MCF 10A (cell line): Measurements from ENCODE around the gene FOXRED2. TPM values are rescaled to one million over a fixed set of nuclear protein-coding genes. Genes with fewer than 3 reads are reported as not detected.
A peak's percentile ranks its signal among the peaks of the same experiment; 100 is the strongest.

Source experiments
- BruUV-seq: library from RNA; stranded (reverse); fragments of 400-500 nt; replicated peaks from 2 replicates; lab custom pipeline; 2021; lab: Mats Ljungman, UMichigan
- CTCF ChIA-PET: fragments of 300-600 bp; sonication (Branson Sonifier 250); formaldehyde crosslinking; extraction: SDS; loops from one replicate; lab custom pipeline; 2021; ENCODE audit warnings: antibody characterized with exemption, inconsistent platforms; lab: Yijun Ruan, JAX
- POLR2A ChIA-PET: fragments of 300-600, 350-650 bp; sonication (Branson Sonifier 250); formaldehyde crosslinking; extraction: SDS; loops from one replicate; lab custom pipeline; 2020; ENCODE audit warnings: antibody characterized with exemption, inconsistent platforms; lab: Yijun Ruan, JAX
- DNase-seq: peaks from one replicate; pipeline ENCODE4 v3.0.0-alpha.2; 2018; ENCODE audit not compliant: unreplicated experiment
- H3K27ac Mint-ChIP-seq: one replicate; pipeline ENCODE4 v1.8.0; 2022; ENCODE audit warnings: mild to moderate bottlenecking, low read depth, mixed read lengths; ENCODE audit not compliant: unreplicated experiment
- H3K27me3 Mint-ChIP-seq: one replicate; pipeline ENCODE4 v1.8.0; 2022; ENCODE audit warnings: mixed read lengths; ENCODE audit not compliant: insufficient read depth, unreplicated experiment
- H3K36me3 Mint-ChIP-seq: one replicate; pipeline ENCODE4 v1.8.0; 2022; ENCODE audit warnings: mild to moderate bottlenecking, moderate library complexity, mixed read lengths; ENCODE audit not compliant: insufficient read depth, unreplicated experiment
- H3K4me1 Mint-ChIP-seq: one replicate; pipeline ENCODE4 v1.8.0; 2022; ENCODE audit warnings: mixed read lengths; ENCODE audit not compliant: insufficient read depth, unreplicated experiment
- H3K4me3 Mint-ChIP-seq: one replicate; pipeline ENCODE4 v1.8.0; 2022; ENCODE audit warnings: mild to moderate bottlenecking, moderate library complexity, mixed read lengths; ENCODE audit not compliant: unreplicated experiment
- H3K9me3 Mint-ChIP-seq: one replicate; pipeline ENCODE4 v1.8.0; 2022; ENCODE audit warnings: mixed read lengths; ENCODE audit not compliant: unreplicated experiment
- CTCF ChIP-seq: fragments of 200-600 bp; IDR thresholded peaks from one replicate; pipeline ENCODE4 v1.8.0; 2022; ENCODE audit warnings: antibody characterized with exemption, mild to moderate bottlenecking; ENCODE audit not compliant: unreplicated experiment
- intact Hi-C: fragments of 100-400 bp; cut with micrococcal nuclease; formaldehyde crosslinking; loops from 2 replicates; pipeline ENCODE4 v1.14.1; 2022
- total RNA-seq: library from RNA; stranded (reverse); gene quantifications from 2 replicates; pipeline ENCODE4 v1.2.3, GENCODE V29; 2022

The FOXRED2 gene
- total RNA-seq, 1 experiment from 2014 or later = 10.9 TPM

- no TSS peak for BruUV-seq
- Mint-ChIP-seq H3K4me1 (peaks cover 29% of the 10 kb centered on the region), H3K36me3 (peaks cover 59% of the 10 kb centered on the region), H3K27me3 (no peaks in the 10 kb centered on the region), H3K27ac (peak overlapping the region; percentile 23), H3K9me3 (peaks cover 8% of the 10 kb centered on the region), H3K4me3 (no peak overlapping the region)
- DNase-seq = no peak
- intact Hi-C loops = no loop called here
- no peak for TF ChIP-seq CTCF
- POLR2A ChIA-PET = interaction anchor here (3.9 kb wide), 1 partner anchor 148 kb away, joined by 20 read pairs; no protein-coding TSS in a partner anchor
- CTCF ChIA-PET = interaction anchor here (0.7 to 8.5 kb wide), 2 partner anchors 82 to 174 kb away, joined by 4 to 180 read pairs; no protein-coding TSS in a partner anchor
Measured at GRCh38 chr22:36472689-36473088, 34.2 kb downstream of the FOXRED2 start.

GRCh38 chr22:36471341-36471821 is 35.5 kb downstream of the FOXRED2 start:
- H3K27me3 Mint-ChIP-seq = no peaks in the 10 kb centered on the region
- peak; percentile 67 for DNase-seq
- H3K4me1 Mint-ChIP-seq = peaks cover 41% of the 10 kb centered on the region
- H3K4me3 Mint-ChIP-seq = peak overlapping the region; percentile 21
- no peak for TF ChIP-seq CTCF
- H3K9me3 Mint-ChIP-seq = peaks cover 8% of the 10 kb centered on the region
- peaks cover 50% of the 10 kb centered on the region for H3K36me3 Mint-ChIP-seq
- intact Hi-C loops = loop anchor here (2.0 kb wide), 1 partner anchor 147 kb away; no protein-coding TSS in a partner anchor
- CTCF ChIA-PET = interaction anchor here (0.6 to 8.5 kb wide), 25 partner anchors 9 to 406 kb away, joined by 3 to 180 read pairs (median 5); partner anchors contain the start of genes IFT27 and TXN2
- POLR2A ChIA-PET = interaction anchor here (0.6 to 10.7 kb wide), 17 partner anchors 10 to 694 kb away, joined by 3 to 100 read pairs (median 3); partner anchors contain the start of genes MYH9 and TXN2
- H3K27ac Mint-ChIP-seq = peak overlapping the region; percentile 65
- no TSS peak for BruUV-seq

GRCh38 chr22:36470994-36471331 is 35.9 kb downstream of the FOXRED2 start:
- BruUV-seq = no TSS peak
- ChIA-PET POLR2A (interaction anchor here (0.6 to 10.7 kb wide), 14 partner anchors 11 to 332 kb away, joined by 3 to 100 read pairs (median 6); partner anchors contain the start of genes MYH9 and TXN2), CTCF (interaction anchor here (0.6 to 8.5 kb wide), 29 partner anchors 10 to 406 kb away, joined by 3 to 180 read pairs (median 4); partner anchors contain the start of genes IFT27 and TXN2)
- peaks cover 46% of the 10 kb centered on the region for H3K36me3 Mint-ChIP-seq
- peak overlapping the region; percentile 65 for H3K27ac Mint-ChIP-seq
- DNase-seq = no peak
- peaks cover 42% of the 10 kb centered on the region for H3K4me1 Mint-ChIP-seq
- TF ChIP-seq CTCF = no peak
- no peak overlapping the region for H3K4me3 Mint-ChIP-seq
- H3K9me3 Mint-ChIP-seq = peaks cover 8% of the 10 kb centered on the region
- intact Hi-C loops = loop anchor here (1.0 to 2.0 kb wide), 2 partner anchors 146 to 170 kb away; no protein-coding TSS in a partner anchor
- H3K27me3 Mint-ChIP-seq = no peaks in the 10 kb centered on the region
